ENCODE results near the gene AFF3.
"Not testable (repeated sequence)": the region's sequence is repeated elsewhere in the genome, so short reads cannot be mapped to it uniquely, and the experiment has no call there.

Gene AFF3

DNA sequence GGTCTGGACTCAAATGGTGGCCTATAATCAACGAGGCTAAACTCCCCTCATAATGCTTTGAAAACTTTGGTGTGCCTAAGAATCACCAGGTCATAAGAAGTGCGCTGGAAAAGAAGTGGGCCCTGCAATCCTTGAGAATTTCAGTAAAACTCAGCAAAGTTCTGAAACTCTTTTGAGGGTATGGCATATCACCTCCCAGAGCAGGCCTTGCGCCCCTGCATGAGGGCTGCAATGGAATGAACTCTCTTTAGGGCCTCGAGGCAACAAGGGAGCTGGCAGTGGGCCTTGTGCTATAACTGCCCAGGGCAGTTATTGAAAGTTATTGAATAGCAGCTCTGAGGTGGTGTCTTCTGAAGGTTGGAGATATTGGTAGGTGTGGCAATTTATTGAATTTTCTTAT, 34.5 kb upstream of the AFF3 start:
- POLR2A ChIA-PET (ENCODE audit: low non-redundant PET) = no interaction called here

DNA sequence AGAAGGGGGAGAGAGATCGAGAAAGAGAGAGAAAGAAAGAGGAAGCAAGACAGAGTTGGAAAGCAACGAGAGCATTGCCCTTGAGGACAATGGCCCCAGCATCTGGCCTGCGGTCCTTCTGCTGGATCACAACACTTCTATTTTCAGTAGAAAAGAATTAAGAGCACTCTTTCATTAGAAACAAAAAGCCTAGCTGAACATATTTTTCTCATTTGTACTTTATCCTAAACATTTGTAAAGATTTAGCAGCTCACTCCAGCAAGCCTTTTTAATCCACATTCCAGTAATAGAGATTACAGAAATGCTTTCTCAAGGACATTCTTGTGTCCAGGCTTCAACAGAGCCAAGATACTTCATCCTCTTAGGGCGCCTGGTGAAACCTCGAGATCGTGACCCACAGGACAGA, 31.6 kb upstream of the AFF3 start:
- H3K27ac ChIP-seq = no peak overlapping the region
- TF ChIP-seq, protein P1, sequence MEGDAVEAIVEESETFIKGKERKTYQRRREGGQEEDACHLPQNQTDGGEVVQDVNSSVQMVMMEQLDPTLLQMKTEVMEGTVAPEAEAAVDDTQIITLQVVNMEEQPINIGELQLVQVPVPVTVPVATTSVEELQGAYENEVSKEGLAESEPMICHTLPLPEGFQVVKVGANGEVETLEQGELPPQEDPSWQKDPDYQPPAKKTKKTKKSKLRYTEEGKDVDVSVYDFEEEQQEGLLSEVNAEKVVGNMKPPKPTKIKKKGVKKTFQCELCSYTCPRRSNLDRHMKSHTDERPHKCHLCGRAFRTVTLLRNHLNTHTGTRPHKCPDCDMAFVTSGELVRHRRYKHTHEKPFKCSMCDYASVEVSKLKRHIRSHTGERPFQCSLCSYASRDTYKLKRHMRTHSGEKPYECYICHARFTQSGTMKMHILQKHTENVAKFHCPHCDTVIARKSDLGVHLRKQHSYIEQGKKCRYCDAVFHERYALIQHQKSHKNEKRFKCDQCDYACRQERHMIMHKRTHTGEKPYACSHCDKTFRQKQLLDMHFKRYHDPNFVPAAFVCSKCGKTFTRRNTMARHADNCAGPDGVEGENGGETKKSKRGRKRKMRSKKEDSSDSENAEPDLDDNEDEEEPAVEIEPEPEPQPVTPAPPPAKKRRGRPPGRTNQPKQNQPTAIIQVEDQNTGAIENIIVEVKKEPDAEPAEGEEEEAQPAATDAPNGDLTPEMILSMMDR (conservative IDR thresholded peaks at IDR 0.05; ENCODE audit: low read depth) = no peak
- POLR2A ChIA-PET (ENCODE audit: low non-redundant PET) = no interaction called here
- DNase-seq (ENCODE audit: low spot score) = no peak
- CTCF ChIA-PET = no interaction called here

More for the DNA sequence above, 34.5 kb upstream of the AFF3 start:
- TF ChIP-seq, protein P1 (conservative IDR thresholded peaks at IDR 0.05; ENCODE audit: low read depth) = no peak
- no peak overlapping the region for H3K27ac ChIP-seq
- CTCF ChIA-PET = no interaction called here
- no peak for DNase-seq (ENCODE audit: low spot score)

DNA sequence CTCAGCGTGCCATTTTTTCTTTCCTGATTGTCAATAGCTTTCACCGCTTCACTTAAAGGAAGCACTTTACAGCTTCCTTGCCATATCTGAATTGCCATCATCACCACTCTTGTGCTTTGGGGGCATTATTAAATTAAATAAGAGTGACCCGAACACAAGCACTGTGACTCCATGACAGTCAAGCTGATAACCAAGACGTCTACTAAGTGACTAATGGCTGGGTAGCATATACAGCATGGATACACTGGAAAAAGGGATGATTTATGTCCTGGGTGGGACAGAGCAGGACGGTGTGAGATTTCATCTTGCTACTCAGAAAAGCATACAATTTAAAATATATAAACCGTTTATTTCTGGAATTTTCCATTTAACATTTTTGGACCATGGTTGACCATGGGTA, 24.3 kb upstream of the AFF3 start:
- no peak overlapping the region for H3K27ac ChIP-seq
- ChIA-PET POLR2A (ENCODE audit: low non-redundant PET) (no interaction called here), CTCF (interaction anchor here (0.6 kb wide), 1 partner anchor 51 kb away, joined by 4 read pairs; no protein-coding TSS in a partner anchor)
- TF ChIP-seq, protein P1 (conservative IDR thresholded peaks at IDR 0.05; ENCODE audit: low read depth) = no peak
- DNase-seq (ENCODE audit: low spot score) = no peak

DNA sequence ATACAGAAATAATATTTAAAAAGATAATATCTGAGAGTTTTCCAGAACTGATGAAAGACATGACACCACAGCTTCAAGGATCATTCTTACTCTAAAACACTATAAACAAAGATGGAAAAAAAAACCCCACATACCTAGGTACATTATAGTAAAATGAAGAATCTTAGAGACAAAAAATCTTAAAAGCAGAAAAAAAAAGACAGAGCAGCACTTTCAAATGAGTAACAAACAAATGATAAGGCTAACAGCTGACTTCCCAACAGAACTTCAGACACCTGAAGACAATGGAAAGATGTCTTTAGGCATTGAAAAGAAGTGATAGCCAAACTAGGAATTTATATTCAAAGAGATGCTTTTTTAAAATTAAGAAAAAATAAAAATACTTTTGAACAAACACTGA, 21.2 kb upstream of the AFF3 start:
- TF ChIP-seq, protein P1 (conservative IDR thresholded peaks at IDR 0.05; ENCODE audit: low read depth) = no peak
- H3K27ac ChIP-seq = no peak overlapping the region
- ChIA-PET CTCF (no interaction called here), POLR2A (ENCODE audit: low non-redundant PET) (no interaction called here)
- DNase-seq (ENCODE audit: low spot score) = no peak

DNA sequence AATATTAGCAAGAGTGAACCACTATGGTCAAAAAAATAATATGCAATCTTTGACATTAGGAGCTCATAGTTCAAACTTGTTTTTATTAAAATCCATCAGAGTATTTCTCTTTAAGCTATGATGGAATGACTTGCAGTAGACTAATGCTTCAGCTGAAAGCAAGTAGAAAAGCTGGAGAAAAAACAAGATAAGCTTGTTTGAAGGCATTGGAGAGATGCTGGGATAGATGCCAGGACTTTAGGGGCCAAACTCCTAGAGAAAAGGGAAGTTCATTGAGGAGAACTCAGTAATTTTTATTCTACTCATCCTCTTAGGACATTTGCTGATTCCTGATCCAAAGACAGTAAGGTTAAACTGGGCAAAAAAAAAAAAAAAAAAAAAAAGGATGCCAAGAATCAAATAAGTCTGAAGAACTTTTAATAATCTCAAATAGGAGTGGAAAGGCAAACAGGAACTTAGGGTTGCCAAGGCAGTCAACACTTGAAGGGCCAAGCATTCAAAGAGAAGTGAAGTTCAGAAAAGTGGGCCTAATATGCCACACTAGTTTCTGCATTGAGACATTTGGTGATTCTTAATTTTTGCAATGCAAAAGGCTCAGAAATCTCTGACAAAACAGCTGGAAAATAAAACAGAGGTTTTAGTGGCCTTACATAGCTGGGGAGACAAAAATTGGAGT, 19.7 kb upstream of the AFF3 start:
- TF ChIP-seq, protein P1 (conservative IDR thresholded peaks at IDR 0.05; ENCODE audit: low read depth) = no peak
- no peak overlapping the region for H3K27ac ChIP-seq
- ChIA-PET POLR2A (ENCODE audit: low non-redundant PET) (no interaction called here), CTCF (interaction anchor here (0.7 kb wide), 1 partner anchor 32 kb away, joined by 4 read pairs; no protein-coding TSS in a partner anchor)
- DNase-seq (ENCODE audit: low spot score) = no peak

DNA sequence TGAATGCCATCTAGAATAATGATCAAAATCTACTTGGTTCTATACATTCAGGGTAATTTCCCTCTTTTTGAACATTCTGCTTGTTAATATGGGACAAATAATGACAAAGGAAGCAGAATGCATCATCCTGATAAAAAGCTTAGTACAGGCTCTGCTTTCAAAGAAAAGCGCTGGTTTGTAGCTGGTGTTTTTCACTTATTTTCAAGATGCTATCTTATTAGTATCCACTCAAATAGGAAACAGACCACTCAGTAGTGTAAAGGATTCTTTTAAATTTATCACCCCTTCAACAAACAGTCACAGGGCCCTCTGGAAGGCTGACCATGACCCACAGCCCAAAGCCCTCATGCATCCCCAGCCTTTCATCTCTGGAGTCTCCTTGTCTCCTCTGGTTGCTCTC, 18.0 kb upstream of the AFF3 start:
- TF ChIP-seq, protein P1 (conservative IDR thresholded peaks at IDR 0.05; ENCODE audit: low read depth) = no peak
- DNase-seq (ENCODE audit: low spot score) = no peak
- ChIA-PET POLR2A (ENCODE audit: low non-redundant PET) (no interaction called here), CTCF (no interaction called here)
- no peak overlapping the region for H3K27ac ChIP-seq

DNA sequence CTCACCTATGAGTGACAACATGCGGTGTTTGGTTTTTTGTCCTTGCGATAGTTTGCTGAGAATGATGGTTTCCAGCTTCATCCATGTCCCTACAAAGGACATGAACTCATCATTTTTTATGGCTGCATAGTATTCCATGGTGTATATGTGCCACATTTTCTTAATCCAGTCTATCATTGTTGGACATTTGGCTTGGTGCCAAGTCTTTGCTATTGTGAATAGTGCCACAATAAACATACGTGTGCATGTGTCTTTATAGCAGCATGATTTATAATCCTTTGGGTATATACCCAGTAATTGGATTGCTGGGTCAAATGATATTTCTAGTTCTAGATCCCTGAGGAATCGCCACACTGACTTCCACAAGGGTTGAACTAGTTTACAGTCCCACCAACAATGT, 9.4 kb upstream of the AFF3 start:
- H3K27ac ChIP-seq; POLR2A ChIA-PET (ENCODE audit: low non-redundant PET); CTCF ChIA-PET; DNase-seq (ENCODE audit: low spot score): not testable (repeated sequence)
